ENCODE data around the gene ALOX5. TPM values are rescaled to one million over a fixed set of nuclear protein-coding genes. Genes with fewer than 3 reads are reported as not detected.

Gene ALOX5
- total RNA-seq, 1 experiment from 2014 or later = not detected

DNA sequence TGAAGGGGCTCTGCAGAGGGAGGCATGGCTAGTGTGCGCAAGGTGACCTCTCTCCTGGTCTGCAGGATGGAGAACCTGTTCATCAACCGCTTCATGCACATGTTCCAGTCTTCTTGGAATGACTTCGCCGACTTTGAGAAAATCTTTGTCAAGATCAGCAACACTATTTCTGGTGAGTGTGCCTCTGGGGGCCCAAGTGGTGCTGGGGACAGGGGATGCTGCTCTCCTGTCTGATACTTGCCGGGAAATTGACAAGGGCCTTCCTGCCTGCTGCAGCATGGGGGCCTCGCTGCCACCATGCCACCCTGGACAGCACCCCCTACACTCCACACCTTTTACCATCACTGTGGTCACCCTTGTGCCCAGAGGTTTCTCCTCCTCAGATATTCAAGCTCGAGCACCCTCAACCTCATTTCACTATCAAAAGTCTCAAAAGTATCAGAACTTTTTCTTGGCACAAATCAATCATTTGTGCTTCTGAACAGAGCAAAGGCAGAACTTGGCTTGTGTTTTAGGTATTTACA lies 50.0 kb downstream of the ALOX5 start:
- ChIA-PET CTCF (no interaction called here), POLR2A (ENCODE audit: low non-redundant PET) (no interaction called here)
- TF ChIP-seq, protein P1, sequence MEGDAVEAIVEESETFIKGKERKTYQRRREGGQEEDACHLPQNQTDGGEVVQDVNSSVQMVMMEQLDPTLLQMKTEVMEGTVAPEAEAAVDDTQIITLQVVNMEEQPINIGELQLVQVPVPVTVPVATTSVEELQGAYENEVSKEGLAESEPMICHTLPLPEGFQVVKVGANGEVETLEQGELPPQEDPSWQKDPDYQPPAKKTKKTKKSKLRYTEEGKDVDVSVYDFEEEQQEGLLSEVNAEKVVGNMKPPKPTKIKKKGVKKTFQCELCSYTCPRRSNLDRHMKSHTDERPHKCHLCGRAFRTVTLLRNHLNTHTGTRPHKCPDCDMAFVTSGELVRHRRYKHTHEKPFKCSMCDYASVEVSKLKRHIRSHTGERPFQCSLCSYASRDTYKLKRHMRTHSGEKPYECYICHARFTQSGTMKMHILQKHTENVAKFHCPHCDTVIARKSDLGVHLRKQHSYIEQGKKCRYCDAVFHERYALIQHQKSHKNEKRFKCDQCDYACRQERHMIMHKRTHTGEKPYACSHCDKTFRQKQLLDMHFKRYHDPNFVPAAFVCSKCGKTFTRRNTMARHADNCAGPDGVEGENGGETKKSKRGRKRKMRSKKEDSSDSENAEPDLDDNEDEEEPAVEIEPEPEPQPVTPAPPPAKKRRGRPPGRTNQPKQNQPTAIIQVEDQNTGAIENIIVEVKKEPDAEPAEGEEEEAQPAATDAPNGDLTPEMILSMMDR (conservative IDR thresholded peaks at IDR 0.05; ENCODE audit: low read depth, low read length) = no peak
- TF ChIP-seq EZH2 (IDR thresholded peaks at IDR 0.05; ENCODE audit: borderline replicate concordance, low read depth, low read length, poor library complexity, severe bottlenecking) = no peak
- Histone ChIP-seq H3K4me3 (ENCODE audit: low read depth, low read length, poor library complexity, severe bottlenecking) (no peak overlapping the region), H3K4me1 (ENCODE audit: insufficient read depth, low read length, poor library complexity, severe bottlenecking) (peaks cover 5% of the 10 kb centered on the region), H3K27ac (ENCODE audit: low read depth, low read length, poor library complexity, severe bottlenecking) (no peak overlapping the region), H3K9me3 (ENCODE audit: low read depth, low read length, poor library complexity, severe bottlenecking) (no peaks in the 10 kb centered on the region), H3K27me3 (replicated peaks; ENCODE audit: insufficient read depth, low read depth, low read length, poor library complexity) (peaks cover 20% of the 10 kb centered on the region), H3K36me3 (ENCODE audit: insufficient read depth, low read length, poor library complexity, severe bottlenecking) (no peaks in the 10 kb centered on the region)
- intact Hi-C loops (cut with micrococcal nuclease; ENCODE audit: unreplicated experiment) = no loop called here
- no TSS peak for BruUV-seq (replicated peaks)
- no peak for DNase-seq (ENCODE audit: low spot score)

DNA sequence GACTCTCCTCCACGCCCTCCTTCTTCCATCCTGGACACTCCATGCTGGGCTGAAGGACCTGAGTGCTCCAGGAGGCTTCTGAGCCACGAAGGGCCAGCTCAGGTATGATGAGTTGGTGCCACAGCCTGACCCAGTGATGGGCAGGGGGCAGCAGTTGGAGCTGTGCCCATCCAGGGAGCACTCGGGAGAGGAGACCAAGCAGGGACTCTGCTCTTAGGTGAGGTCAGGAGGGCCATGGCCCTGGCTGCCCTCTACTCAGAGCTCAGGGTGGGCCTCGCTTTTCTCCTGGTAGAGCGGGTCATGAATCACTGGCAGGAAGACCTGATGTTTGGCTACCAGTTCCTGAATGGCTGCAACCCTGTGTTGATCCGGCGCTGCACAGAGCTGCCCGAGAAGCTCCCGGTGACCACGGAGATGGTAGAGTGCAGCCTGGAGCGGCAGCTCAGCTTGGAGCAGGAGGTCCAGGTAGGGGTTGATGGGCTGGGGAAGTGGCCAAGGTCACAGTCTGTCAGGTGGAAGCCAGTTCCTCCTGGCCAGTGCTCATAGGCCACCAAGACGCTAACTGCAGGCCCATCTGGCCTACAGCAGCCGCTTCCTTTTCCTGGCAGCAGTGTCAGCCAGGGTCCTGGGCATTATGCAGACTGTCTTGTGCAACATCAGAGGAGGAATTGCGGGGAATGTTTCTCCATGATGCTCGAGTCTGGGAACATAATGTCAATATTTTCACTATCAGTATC lies 50.8 kb downstream of the ALOX5 start:
- Histone ChIP-seq H3K4me3 (ENCODE audit: low read depth, low read length, poor library complexity, severe bottlenecking) (no peak overlapping the region), H3K27ac (ENCODE audit: low read depth, low read length, poor library complexity, severe bottlenecking) (no peak overlapping the region), H3K36me3 (ENCODE audit: insufficient read depth, low read length, poor library complexity, severe bottlenecking) (no peaks in the 10 kb centered on the region), H3K27me3 (replicated peaks; ENCODE audit: insufficient read depth, low read depth, low read length, poor library complexity) (peaks cover 23% of the 10 kb centered on the region), H3K9me3 (ENCODE audit: low read depth, low read length, poor library complexity, severe bottlenecking) (no peaks in the 10 kb centered on the region), H3K4me1 (ENCODE audit: insufficient read depth, low read length, poor library complexity, severe bottlenecking) (peaks cover 5% of the 10 kb centered on the region)
- intact Hi-C loops (cut with micrococcal nuclease; ENCODE audit: unreplicated experiment) = no loop called here
- POLR2A ChIA-PET (ENCODE audit: low non-redundant PET) = interaction anchor here (0.5 kb wide), 1 partner anchor 749 kb away, joined by 7 read pairs; no protein-coding TSS in a partner anchor
- BruUV-seq (replicated peaks) = no TSS peak
- CTCF ChIA-PET = no interaction called here
- TF ChIP-seq EZH2 (IDR thresholded peaks at IDR 0.05; ENCODE audit: borderline replicate concordance, low read depth, low read length, poor library complexity, severe bottlenecking) = no peak
- TF ChIP-seq, protein P1 (conservative IDR thresholded peaks at IDR 0.05; ENCODE audit: low read depth, low read length) = no peak
- DNase-seq (ENCODE audit: low spot score) = no peak

DNA sequence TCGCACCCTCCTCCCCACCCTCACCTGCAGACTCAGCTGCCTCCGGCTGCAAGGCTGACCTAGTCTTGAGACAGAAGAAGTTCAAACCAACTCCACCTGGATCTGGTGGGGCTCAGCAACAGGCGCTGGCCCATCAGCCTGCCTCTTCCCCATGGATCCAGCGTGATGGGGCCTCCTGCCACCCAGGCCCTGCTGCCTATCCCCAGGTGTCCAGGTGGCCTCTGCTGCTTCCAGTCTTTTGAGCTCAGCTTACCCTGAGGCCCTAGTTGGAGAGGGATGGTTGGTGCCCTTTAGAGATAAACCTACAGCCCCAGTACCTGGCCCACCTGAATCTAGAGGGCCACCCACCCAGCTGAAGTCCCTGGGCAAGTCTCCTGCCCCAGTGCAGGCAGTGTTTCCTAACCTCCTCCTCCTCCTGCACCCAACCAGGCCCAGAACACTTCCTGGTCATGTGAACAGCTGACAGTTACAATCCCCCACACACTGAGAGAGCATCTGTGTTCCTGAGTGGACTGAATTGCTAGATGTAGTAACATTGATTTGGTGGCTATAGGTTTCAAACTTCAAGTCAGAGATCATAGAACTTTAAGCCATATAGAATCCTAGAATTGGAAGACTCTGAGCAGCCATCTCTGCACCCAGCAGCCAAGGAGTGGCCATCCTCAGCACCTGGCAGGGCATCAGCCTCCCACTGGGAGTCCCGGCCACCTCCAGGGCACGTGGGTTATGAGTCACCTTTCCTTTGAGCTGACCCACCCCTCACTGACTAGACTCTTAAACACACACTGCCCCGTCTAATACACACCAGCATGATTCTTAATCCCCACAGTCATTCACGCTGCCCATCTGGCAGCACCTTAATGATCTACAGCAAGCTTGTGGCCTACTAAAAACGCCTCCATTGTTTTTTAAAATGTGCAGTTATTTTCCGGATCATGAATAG lies 51.9 kb downstream of the ALOX5 start:
- H3K4me1 ChIP-seq (ENCODE audit: insufficient read depth, low read length, poor library complexity, severe bottlenecking) = no peaks in the 10 kb centered on the region
- intact Hi-C loops (cut with micrococcal nuclease; ENCODE audit: unreplicated experiment) = no loop called here
- BruUV-seq (replicated peaks) = no TSS peak
- POLR2A ChIA-PET (ENCODE audit: low non-redundant PET) = no interaction called here
- CTCF ChIA-PET = no interaction called here
- H3K4me3 ChIP-seq (ENCODE audit: low read depth, low read length, poor library complexity, severe bottlenecking) = no peak overlapping the region
- H3K27me3 ChIP-seq (replicated peaks; ENCODE audit: insufficient read depth, low read depth, low read length, poor library complexity) = peaks cover 23% of the 10 kb centered on the region
- no peaks in the 10 kb centered on the region for H3K9me3 ChIP-seq (ENCODE audit: low read depth, low read length, poor library complexity, severe bottlenecking)
- H3K27ac ChIP-seq (ENCODE audit: low read depth, low read length, poor library complexity, severe bottlenecking) = no peak overlapping the region
- DNase-seq (ENCODE audit: low spot score) = no peak
- H3K36me3 ChIP-seq (ENCODE audit: insufficient read depth, low read length, poor library complexity, severe bottlenecking) = no peaks in the 10 kb centered on the region
- TF ChIP-seq, protein P1 (conservative IDR thresholded peaks at IDR 0.05; ENCODE audit: low read depth, low read length) = no peak
- TF ChIP-seq EZH2 (IDR thresholded peaks at IDR 0.05; ENCODE audit: borderline replicate concordance, low read depth, low read length, poor library complexity, severe bottlenecking) = no peak
